Thyroid gland (tissue), 4 donors: ENCODE measurements around the gene MRPL45. TPM values are rescaled to one million over a fixed set of nuclear protein-coding genes. Genes with fewer than 3 reads are reported as not detected.

Experiments used
- DNase-seq, 2 donors: peaks; one replicate each; pipeline ENCODE4 v3.0.0-alpha.2; 2019
- H3K27ac ChIP-seq, 3 donors: fragments of 200-600 bp; sonication (generic); 1 replicate in 2 of 3; 2 replicates in 1 of 3; pipeline ENCODE4 v1.5.1; 2016 to 2019; ENCODE audit warnings: mild to moderate bottlenecking in 1 of 3, moderate library complexity in 1 of 3
- H3K27me3 ChIP-seq: fragments of 200-600 bp; sonication (generic); one replicate; pipeline ENCODE4 v1.5.1; 2019
- H3K36me3 ChIP-seq, 2 donors: fragments of 200-600 bp; sonication (generic); one replicate each; pipeline ENCODE4 v1.5.1; 2016 to 2019
- H3K4me1 ChIP-seq, 2 donors: fragments of 200-600 bp; sonication (generic); one replicate each; pipeline ENCODE4 v1.5.1; 2017 to 2019
- H3K4me3 ChIP-seq, 3 donors: fragments of 200-600 bp; sonication (generic); replicated peaks in 1 of 3; 1 replicate in 2 of 3; 2 replicates in 1 of 3; pipeline ENCODE4 v1.5.1; 2016; ENCODE audit warnings: mild to moderate bottlenecking in 1 of 3
- H3K9me3 ChIP-seq: fragments of 200-600 bp; sonication (generic); one replicate; pipeline ENCODE4 v1.5.1; 2017
- POLR2A ChIP-seq, 2 donors: fragments of 450-650 bp; IDR thresholded peaks; one replicate each; pipeline ENCODE4 v1.6.1; 2017; ENCODE audit warnings: antibody characterized with exemption in 2 of 2, mild to moderate bottlenecking in 2 of 2, moderate library complexity in 1 of 2
- WGBS, 2 donors: methylation state at CpG; one replicate each; pipeline ENCODE4 v1.1.5; 2017; 5-methylcytosine and 5-hydroxymethylcytosine counted together
- intact Hi-C: fragments of 100-400 bp; cut with DNase I; formaldehyde crosslinking; loops from one replicate; pipeline ENCODE4 v1.15.1; 2023
- total RNA-seq, 4 donors: library from RNA; depleted of rRNA; stranded (reverse); fragments of >200 nt; gene quantifications; one replicate each; pipeline ENCODE4 v1.2.3, GENCODE V29; 2016
- TF ChIP-seq, protein P1 (sequence below), 6 experiments: fragments of 200-600 bp in 3 of 6; fragments of 450-650 bp in 3 of 6; sonication (generic) in 3 of 6; IDR thresholded peaks; one replicate each; pipeline ENCODE4 v1.5.1; 2016 to 2019; ENCODE audit warnings: antibody characterized with exemption in 6 of 6, mild to moderate bottlenecking in 2 of 6, inconsistent platforms in 1 of 6, moderate library complexity in 1 of 6

Gene MRPL45
- total RNA-seq, 4 donors from 2014 or later: 26.6 to 38.3 (median 30.3) TPM

- TF ChIP-seq, protein P1, sequence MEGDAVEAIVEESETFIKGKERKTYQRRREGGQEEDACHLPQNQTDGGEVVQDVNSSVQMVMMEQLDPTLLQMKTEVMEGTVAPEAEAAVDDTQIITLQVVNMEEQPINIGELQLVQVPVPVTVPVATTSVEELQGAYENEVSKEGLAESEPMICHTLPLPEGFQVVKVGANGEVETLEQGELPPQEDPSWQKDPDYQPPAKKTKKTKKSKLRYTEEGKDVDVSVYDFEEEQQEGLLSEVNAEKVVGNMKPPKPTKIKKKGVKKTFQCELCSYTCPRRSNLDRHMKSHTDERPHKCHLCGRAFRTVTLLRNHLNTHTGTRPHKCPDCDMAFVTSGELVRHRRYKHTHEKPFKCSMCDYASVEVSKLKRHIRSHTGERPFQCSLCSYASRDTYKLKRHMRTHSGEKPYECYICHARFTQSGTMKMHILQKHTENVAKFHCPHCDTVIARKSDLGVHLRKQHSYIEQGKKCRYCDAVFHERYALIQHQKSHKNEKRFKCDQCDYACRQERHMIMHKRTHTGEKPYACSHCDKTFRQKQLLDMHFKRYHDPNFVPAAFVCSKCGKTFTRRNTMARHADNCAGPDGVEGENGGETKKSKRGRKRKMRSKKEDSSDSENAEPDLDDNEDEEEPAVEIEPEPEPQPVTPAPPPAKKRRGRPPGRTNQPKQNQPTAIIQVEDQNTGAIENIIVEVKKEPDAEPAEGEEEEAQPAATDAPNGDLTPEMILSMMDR (IDR thresholded peaks at IDR 0.05): no peak
- no peak for TF ChIP-seq POLR2A (IDR thresholded peaks at IDR 0.05)
- no peak for DNase-seq
- WGBS, 2 donors: 84 to 87% methylated on average over 21 to 25 of the region's 30 CpGs
- intact Hi-C loops: no loop called here
- no peak overlapping the region for H3K27ac ChIP-seq
- H3K4me3 ChIP-seq: no peak overlapping the region
- no peaks in the 10 kb centered on the region for H3K36me3 ChIP-seq
- H3K4me1 ChIP-seq: no peaks in the 10 kb centered on the region
- H3K9me3 ChIP-seq: no peaks in the 10 kb centered on the region
- H3K27me3 ChIP-seq: no peaks in the 10 kb centered on the region
These were observed 37.8 kb downstream of the MRPL45 start for GRCh38 chr17:38334480-38335364.

DNA sequence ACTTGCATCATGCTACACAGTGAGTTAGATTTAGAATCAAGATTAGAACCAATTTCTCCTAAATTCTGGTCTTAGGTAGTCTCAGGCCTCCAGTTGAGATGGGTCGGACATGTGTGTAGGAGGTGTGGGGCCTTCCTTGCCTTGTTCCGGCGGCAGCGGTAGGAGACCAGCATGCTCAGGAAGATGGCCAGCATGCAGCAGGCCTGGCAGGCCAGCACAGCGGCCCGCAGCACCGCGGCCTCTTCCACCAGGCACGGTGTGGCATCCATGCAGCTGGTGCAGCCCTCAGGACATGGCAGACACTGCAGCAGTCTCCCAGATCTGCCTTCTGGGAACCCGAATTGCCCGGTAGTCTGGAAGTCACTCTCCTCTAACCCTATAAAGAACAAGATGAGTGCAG lies 39.9 kb downstream of the MRPL45 start:
- no peak for TF ChIP-seq POLR2A (IDR thresholded peaks at IDR 0.05)
- TF ChIP-seq, protein P1 (IDR thresholded peaks at IDR 0.05): no peak
- 94 to 95% methylated on average over 6 to 7 of the region's 11 CpGs for WGBS, 2 donors
- Histone ChIP-seq H3K4me3 (no peak overlapping the region), H3K27me3 (no peaks in the 10 kb centered on the region), H3K27ac (no peak overlapping the region), H3K36me3 (no peaks in the 10 kb centered on the region), H3K4me1 (peaks cover 0 to 5% of the 10 kb centered on the region in 2 donors), H3K9me3 (no peaks in the 10 kb centered on the region)
- intact Hi-C loops: no loop called here
- DNase-seq: no peak

DNA sequence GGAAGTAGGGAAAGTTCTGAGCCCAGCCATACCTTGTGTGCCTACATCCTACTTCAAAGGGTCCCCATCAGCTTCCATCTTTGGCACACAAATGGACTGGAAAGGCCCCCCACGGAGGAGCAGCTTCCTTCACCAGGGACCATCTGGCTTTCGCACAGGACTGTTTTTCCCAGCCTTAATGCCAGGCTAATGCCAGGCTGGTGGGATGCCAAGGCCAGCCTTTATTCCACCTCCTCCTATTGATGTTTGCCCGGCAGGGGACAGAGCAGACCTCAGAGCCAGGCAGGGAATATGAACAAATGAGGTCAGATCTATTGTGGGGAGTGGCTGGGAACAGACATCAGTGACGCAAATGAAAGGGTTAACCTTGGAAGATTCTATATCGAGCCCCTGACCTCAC lies 41.1 kb downstream of the MRPL45 start:
- Histone ChIP-seq H3K4me1 (peaks cover 0 to 5% of the 10 kb centered on the region in 2 donors), H3K27ac (no peak overlapping the region), H3K4me3 (no peak overlapping the region), H3K27me3 (no peaks in the 10 kb centered on the region), H3K9me3 (no peaks in the 10 kb centered on the region), H3K36me3 (no peaks in the 10 kb centered on the region)
- no peak for DNase-seq
- TF ChIP-seq, protein P1 (IDR thresholded peaks at IDR 0.05): no peak
- TF ChIP-seq POLR2A (IDR thresholded peaks at IDR 0.05): no peak
- WGBS, 2 donors: 76 to 77% methylated on average over 5 of the region's 5 CpGs
- intact Hi-C loops: no loop called here

- H3K27ac ChIP-seq: no peak overlapping the region
- no peak for TF ChIP-seq POLR2A (IDR thresholded peaks at IDR 0.05)
- TF ChIP-seq, protein P1 (IDR thresholded peaks at IDR 0.05): no peak
- intact Hi-C loops: no loop called here
- no peak for DNase-seq
- H3K36me3 ChIP-seq: no peaks in the 10 kb centered on the region
- 83 to 93% methylated on average over 2 to 4 of the region's 4 CpGs for WGBS, 2 donors
- H3K4me3 ChIP-seq: no peak overlapping the region
- H3K9me3 ChIP-seq: no peaks in the 10 kb centered on the region
- H3K4me1 ChIP-seq: peaks cover 0 to 5% of the 10 kb centered on the region in 2 donors
- no peaks in the 10 kb centered on the region for H3K27me3 ChIP-seq
These were observed 41.6 kb downstream of the MRPL45 start for GRCh38 chr17:38338535-38338934.

- Histone ChIP-seq H3K9me3 (no peaks in the 10 kb centered on the region), H3K27me3 (no peaks in the 10 kb centered on the region), H3K4me1 (peaks cover 0 to 5% of the 10 kb centered on the region in 2 donors), H3K27ac (no peak overlapping the region), H3K36me3 (no peaks in the 10 kb centered on the region), H3K4me3 (no peak overlapping the region)
- DNase-seq: peak; percentile 8 to 24
- no peak for TF ChIP-seq POLR2A (IDR thresholded peaks at IDR 0.05)
- TF ChIP-seq, protein P1 (IDR thresholded peaks at IDR 0.05): no peak
- intact Hi-C loops: no loop called here
These were observed 42.9 kb downstream of the MRPL45 start for GRCh38 chr17:38339891-38340290.
